Body of pancreas (tissue), 4 donors: ENCODE data around the gene FLRT1.

ENCODE experiments used
- POLR2A ChIP-seq, 3 donors: fragments of 450-650 bp; IDR thresholded peaks; one replicate each; pipeline ENCODE4 v1.6.1; 2016; ENCODE audit warnings: antibody characterized with exemption in 3 of 3, mild to moderate bottlenecking in 2 of 3
- TF ChIP-seq, protein P1 (sequence below), 7 experiments: fragments of 450-650 bp in 4 of 7; fragments of 200-600 bp in 3 of 7; sonication (generic) in 3 of 7; IDR thresholded peaks; one replicate each; pipeline ENCODE4 v1.5.1; 2016 to 2019; ENCODE audit warnings: antibody characterized with exemption in 7 of 7

DNA sequence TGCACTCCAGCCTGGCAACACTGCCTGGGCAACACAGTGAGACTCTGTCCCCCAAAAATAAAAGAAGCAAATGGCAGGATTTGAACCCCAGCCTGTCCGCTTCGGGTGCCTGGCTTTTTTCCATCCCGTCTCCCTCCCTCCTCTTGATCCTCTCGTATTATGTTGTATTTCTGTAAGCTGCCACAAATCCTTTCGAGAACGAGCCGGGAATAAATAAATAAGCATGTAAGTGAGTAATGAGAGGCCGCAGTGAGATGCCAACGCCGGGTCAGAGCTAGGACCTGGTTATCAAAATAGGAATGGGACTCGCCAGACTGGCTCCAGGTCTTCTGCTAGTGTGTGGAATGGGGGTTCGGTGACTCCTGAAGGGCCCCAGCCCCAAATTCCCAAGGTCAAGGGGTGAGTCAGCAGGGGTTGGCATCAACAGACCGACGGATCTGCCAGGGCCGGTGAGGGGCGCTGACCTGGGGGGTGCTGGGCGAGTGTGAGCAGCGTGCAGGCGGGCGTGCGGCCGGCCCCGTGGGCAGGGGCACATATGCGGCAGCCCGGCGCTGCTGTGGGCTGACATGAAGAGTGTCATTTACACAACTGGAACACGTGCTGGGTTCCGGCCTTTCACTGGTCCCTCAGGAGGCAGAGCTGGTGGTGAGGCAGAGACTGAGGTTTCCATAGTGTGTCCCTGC, 47.8 kb downstream of the FLRT1 start:
- TF ChIP-seq, protein P1, sequence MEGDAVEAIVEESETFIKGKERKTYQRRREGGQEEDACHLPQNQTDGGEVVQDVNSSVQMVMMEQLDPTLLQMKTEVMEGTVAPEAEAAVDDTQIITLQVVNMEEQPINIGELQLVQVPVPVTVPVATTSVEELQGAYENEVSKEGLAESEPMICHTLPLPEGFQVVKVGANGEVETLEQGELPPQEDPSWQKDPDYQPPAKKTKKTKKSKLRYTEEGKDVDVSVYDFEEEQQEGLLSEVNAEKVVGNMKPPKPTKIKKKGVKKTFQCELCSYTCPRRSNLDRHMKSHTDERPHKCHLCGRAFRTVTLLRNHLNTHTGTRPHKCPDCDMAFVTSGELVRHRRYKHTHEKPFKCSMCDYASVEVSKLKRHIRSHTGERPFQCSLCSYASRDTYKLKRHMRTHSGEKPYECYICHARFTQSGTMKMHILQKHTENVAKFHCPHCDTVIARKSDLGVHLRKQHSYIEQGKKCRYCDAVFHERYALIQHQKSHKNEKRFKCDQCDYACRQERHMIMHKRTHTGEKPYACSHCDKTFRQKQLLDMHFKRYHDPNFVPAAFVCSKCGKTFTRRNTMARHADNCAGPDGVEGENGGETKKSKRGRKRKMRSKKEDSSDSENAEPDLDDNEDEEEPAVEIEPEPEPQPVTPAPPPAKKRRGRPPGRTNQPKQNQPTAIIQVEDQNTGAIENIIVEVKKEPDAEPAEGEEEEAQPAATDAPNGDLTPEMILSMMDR (IDR thresholded peaks at IDR 0.05): no peak
- no peak for TF ChIP-seq POLR2A (IDR thresholded peaks at IDR 0.05)
